Activated CD4-positive, alpha-beta T cell treated with anti-CD3 and anti-CD28 coated beads, Interleukin-2, amount 50 U/mL, for 16 hours (primary cell): ENCODE results near the gene HSBP1L1.

Experiments
- DNase-seq: peaks from one replicate; pipeline ENCODE4 v3.0.0-alpha.2; 2020

Gene HSBP1L1

DNA sequence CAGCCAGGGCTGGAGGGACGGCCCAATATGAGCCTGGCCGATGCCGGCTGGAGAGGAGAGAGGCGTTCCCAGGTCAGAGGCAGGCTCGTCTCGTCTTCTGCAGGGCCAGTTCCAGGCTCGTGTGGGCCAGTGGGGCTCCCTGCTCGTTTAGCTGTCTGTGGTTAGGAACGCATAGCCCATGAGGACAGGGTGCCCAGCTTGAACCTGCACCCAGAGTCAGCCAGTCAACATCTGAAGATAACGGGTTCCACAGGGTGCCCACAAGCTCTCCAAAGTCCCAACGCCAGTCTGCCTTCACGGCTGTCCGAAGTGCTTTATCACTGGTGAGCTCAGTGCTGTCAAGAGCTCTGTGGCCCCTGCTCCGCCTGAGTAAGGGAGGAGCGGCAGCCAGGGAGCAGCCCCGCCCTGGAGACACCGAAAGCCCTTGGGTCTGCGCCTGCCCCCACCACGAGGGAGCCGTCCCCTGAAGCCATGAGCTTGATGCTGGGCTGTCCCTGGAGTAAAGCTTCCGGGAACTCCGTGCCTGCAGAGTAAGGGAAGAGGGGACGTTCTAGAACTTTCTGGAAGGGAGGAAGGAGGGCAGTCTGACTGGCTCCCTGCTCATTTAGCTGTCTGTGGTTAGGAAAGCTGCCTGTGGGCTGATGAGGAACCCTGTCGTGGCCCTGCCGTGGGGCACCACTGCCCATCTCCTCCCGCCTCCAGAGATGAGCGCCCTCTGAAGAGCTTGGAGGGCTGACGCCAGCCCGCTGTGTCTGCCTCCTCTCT lies 2.7 kb upstream of the HSBP1L1 start:
- no peak for DNase-seq

DNA sequence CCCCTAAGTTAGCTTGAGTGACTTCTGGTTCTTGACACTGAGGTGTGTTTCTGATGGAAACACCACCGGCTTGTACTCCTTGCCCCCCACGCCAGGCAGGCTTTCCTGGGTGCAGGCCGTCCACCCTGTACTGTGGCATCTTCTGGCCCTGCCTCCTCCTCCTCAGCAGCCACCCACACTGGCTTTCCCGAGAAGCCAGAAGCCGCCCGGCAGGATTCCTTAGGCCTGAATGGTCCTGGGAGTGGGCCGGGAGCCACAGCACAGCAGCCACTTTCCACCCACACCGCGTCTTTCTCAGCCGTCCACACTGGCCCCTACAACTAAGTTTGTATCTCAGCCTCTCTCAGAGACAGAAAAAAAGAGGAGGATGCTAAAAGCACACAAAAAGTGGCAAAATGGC lies 2.1 kb upstream of the HSBP1L1 start:
- DNase-seq = no peak

DNA sequence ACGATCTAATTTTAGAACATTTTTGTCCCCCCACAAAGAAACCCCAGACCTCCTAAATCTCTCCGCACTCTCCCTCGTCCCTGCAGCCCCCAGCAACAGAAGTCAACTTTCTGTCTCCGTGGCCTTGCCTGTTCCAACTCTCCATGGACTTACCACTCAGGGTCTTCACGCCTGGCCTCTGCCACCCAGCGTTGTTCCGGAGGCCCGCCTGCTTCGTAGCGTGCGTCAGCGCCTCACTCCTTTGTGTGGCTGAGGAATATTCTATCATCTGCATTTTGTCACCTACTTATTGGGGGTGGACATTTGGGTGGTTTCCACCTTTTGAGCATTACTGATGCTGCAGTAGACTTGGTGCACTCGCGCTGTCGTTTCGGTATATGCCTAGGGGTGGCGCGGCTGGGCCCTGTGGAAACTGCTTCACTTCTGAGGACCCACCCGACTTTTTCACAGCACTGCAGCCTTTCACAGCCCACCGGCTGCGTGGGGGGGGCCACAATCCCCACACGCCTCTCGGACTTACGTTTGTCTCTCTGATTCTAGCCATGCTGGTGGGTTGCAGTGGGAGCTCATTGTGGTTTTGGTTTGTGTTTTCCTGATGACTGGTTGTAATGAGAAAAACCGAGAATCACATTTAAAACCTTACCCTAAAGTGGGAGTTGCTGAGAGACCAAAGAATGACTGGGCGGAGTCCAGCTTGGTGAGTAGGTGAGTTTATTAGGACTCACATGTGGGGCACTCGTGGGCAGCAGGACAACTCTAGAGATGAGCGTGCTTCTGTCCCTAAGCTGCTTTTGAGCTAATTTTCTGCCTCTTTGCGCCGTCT lies 1.4 kb upstream of the HSBP1L1 start:
- DNase-seq = peak; percentile 85

DNA sequence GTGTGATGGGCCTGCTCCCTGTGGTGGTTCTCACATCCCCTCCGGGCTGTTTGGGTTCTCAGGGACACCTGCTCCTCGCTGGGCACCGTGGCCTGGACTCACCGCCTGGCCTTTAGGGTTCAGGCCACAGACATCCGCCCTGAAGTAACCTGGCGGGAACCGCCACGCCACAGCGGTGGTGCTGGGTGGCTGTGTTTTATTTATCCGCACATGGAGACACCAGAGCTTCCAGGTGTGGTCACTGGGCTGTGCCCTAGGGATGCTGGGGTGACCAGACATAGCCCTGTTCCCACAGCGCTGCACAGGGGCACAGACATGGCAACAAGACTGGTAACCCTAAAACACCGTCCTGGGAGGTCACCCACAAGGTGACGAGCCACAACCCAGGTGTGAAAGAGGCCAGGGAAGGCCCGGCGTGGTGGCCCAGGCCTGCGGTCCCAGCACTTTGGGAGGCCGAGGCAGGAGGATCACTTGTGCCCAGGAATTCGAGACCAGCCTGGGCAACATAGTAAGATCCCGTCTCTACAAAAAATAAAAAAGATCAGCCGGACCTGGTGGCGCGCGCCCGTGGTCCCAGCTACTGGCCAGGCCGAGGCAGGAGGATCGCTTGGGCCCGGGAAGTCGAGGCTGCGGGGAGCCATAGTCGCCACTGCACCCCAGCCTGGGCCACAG lies 649 bp upstream of the HSBP1L1 start:
- no peak for DNase-seq

DNA sequence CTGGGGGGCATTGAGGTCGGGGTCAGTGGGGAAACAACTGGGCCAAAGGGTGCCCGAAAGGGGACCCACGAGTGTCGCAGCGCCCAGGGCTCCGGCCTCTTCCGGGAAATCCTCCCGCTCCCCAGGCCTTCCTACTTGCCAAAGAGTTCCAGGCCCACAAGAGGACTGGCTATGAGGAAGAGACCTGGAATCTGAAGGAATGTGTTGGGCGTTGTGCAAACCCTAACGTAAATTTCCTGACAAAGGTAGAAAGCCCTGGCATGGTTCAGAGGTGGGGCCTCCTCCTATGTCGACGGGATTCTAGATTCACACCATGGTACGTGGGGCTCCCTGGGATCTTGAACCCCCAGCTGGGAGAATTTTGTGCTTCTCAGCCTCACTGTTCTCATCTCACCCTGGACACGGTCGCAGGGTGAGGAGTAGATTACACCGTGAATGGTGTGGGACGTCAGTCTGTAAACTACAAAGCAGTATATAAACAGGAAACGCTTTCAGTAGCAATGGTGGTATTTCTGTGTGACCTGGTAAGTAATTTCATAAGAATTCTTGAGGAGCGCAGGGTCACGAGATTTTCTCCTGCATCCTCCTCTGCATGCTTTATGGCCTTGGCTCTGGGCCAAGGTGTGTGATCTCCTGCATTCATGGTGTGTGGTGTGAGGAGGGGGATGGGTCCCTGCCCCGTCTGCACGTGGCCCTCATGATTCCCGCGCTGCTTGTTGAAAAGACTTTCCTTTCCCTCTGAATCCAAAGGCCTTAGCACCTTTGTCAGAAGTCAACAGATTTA lies 868 bp downstream of the HSBP1L1 start:
- no peak for DNase-seq

DNA sequence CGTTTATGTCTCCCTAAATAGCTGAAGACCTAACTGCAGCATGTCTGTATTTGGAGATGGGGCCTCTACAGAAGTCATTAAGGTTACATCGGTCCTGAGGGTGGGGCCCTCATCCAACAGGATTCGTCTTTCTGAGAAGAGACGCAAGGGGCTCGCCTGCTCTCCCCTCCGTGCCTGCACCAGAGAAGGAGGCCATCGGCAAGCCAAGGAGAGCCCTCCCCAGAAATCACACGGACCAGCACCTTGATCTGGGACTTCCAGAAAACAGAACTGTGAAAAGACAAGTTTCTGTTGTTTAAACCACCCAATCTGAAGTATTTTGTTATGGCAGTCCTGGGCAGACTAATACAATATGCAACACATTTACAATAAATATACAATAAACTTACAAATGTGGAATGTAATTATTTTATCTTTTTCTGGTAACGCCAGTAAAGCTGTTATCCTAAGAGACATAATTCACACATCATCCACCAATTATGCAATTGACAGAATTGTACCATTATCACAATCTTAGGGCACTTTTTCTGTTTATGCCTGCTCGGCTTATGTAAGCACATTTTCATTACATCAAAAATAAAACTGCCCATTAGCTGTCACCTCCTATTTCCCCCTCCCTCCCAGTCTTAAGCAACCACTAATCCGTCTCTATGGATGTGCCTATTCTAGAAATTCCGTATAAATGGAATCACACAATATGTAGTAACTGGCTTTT lies 6.1 kb downstream of the HSBP1L1 start:
- DNase-seq = no peak

DNA sequence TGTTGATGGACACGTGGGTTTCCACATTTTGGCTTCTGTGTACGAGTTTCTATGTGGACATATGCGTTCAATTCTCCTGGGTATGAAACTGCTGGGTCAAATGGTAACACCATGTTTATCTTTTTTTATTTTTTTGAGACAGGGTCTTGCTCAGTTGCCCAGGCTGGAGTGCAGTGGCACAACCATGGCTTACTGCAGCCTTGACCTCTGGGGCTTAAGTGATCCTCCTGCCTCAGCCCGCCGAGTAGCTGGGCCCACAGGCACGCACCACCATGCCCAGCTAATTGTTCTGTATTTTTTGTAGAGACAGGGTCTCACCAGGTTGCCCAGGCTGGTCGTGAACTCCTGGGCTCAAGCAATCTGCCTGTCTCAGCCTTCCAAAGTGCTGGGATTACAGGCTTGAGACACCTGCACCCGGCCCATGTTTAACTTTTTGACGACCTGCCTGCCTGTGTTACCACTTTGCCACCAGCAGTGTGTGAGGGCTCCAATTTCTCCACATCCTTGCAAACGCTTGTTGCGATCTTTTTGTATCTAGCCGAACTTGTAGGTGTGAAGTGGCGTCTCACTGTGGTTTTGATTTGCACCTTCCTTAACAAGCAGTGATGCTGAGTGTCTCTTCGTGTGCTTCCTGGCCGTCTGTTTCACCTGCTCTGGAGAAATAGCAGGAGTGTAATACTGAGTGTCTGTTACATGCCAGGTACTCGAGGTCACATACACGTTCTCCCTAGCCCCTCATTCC lies 6.9 kb downstream of the HSBP1L1 start:
- DNase-seq = no peak

DNA sequence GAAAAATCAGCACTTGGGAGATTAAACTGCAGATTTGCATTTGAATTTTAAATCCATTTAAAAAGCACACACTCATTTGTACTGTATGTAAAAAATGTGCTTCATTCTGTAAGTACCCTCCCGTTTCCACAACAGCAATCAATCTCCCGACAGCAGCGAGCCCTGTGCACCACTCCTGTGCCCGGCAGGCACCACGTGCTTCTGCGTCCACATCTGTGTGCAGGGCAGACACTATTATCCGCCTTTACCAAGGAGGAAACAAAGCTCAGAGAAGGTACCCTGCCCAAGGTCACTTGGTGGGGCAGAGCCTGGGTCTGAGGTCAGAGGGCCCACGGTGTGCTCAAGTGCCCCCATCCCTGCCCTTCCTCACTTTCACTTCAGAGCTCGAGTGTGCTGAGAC lies 7.5 kb downstream of the HSBP1L1 start:
- DNase-seq = no peak

DNA sequence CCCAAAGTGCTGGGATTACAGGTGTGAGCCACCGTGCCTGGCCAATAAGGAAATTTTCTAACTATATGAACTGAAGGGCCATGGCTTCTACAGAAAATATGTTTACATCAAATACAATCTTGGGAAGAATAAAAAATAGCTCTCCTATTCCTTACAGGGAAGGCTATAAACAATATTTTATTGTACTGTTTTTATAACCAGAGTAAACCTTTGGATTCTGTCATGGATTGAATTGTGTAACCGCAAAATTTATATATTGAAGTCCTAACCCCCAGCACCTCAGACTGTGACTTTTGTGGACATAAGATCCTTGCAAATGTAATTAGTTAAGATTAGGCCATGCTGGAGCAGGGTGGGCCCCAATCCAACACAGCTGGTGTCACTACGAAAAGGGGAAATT lies 8.3 kb downstream of the HSBP1L1 start:
- DNase-seq = no peak

DNA sequence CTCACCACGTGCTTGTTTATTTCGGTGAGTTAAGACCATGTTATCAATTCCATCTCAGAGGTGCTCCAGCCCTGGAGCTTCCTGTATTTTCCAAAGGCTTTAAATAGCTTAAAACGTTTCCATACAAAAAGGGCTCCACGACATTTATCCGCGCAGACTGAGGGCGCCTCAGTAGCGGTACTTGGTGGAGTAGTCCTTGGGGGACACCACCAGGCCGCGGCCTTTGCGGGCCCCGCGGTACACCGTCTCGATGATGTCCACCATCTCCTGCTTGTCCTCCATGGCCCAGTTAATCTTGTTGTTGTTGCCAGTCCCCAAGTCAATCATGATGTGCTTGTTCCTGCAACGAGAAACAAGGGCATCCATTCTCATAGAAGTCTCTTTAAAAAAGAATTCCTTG lies 9.1 kb downstream of the HSBP1L1 start:
- DNase-seq = no peak

DNA sequence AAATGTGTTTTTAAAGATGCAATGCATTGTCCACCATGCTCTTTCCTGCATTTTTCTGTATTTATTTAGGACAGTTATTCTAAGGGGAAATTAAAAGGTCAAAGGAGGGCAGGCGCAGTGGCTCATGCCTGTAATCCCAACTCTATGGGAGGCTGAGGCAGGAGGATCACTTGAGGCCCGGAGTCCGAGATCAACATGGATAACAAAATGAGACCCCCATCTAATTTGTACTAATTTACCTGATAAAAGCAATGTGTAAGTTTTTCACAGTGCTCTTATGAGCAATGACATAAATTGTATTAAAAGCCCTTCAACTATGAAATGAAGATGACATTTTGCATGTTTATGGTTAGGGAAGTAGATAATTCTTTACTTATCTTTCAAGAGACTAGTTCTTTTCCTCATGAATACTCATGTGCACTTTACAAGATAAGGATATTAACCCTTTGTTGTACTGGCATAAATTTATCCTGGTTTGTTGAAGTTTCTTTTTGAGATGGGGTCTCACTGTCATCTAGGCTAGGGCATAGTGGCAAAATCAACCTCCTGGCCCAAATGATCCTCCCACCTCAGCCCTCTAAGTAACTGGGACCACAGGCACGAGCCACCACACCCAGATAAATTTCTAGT lies 9.7 kb downstream of the HSBP1L1 start:
- no peak for DNase-seq

DNA sequence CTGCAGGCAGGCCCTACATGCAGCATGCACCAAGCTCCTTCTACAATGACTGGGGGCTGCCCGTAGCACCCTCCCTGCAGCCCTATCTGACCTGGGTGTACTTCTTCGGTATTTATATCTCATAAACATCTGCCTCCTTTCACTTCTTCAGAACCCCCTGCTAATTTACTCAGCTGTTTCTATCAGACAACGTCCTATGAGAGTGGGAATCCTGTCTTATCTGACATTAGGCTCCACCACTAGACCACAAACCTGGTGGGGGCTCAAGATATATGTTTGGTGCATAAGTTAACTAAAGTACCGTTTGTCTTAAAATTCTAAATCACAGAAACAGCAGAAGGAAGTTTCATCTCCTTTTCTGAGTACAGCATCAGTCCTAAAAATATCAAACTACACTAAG lies 10.6 kb downstream of the HSBP1L1 start:
- no peak for DNase-seq

DNA sequence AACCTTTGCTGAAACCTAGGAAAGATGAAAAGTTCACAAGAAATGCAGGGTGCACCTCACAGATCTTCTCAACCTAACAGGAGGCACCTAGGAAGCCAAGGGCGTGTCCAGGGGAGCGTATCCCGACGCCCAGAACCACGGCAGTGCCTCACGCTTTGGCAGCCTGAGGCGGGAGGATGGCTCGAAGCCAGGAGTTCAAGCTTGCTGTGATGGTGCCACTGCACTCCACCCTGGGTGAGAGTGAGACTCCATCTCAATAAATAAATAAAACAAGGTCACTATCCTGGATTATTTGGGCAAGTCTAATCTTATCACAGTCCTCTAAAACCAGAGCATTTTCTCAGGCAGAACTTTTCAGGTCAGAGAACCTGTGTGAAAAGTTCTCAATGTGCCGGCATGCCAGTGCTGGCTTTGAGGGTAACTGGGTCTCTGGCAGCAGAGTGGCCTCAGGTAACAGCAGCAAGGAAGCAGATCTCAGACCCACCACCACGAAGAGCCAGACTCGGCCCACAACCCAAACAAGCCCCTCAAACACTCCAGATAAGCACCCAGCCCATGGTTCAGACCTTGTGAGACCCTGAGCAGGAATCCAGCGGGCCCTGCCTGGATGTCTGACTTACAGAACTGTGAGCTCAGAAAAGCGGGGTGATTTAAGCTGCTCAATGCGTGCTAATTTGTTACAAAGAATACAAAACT lies 11.7 kb downstream of the HSBP1L1 start:
- no peak for DNase-seq

DNA sequence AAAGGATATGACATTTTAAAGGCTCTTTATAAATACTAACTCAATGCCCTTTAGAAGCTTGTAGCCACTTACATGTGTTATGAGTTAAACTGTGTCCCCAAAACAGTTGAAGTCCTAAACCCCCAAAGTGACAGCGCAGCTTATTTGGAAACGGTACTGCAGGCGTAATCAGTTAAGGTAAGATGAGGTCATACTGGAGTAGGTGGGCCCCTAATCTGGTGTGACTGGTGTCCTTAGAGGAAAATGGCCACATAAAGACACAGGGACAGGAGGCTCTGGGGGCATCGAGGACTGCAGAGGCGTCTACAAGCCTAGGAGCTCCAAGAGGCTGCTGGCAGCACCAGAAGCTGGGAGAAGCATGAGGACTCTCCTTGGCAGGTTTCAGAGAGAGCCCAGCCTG lies 15.4 kb downstream of the HSBP1L1 start:
- DNase-seq = no peak

DNA sequence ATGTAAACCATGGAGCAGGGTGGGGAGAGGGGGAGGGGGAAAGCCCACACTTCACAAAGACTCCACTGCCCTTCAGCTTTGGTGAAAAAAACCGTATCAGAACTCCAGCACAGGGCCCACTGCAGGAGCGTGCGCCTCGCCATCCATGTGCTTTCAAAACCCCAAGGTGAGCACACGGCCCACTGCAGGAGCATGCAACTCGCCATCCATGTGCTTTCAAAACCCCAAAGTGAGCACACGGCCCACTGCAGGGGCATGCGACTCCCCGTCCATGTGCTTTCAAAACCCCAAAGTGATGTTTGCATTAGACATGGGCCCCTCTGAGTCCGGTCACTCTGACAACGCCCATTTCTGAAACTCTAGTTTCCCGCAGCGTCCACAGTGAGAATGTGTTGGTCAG lies 16.1 kb downstream of the HSBP1L1 start:
- DNase-seq = no peak

DNA sequence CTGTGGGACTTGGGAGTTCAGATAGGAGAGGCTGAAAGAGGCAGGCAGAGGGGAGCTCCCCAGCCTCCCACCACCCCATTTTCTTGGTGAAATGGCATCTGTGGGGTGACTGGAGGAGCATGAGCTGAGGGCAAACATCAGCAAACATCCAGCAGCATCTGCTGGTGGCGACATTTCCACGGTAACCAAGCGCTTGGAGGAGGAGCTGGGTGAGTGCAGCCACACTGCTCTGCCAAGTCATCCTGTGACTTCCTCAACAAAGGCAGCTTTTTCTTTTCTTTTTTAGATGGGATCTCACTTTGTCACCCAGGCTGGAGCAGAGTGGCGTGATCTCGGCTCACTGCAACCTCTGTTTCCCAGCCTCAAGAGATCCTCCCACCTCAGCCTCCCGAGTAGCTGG lies 18.3 kb downstream of the HSBP1L1 start:
- DNase-seq = peak; percentile 66

DNA sequence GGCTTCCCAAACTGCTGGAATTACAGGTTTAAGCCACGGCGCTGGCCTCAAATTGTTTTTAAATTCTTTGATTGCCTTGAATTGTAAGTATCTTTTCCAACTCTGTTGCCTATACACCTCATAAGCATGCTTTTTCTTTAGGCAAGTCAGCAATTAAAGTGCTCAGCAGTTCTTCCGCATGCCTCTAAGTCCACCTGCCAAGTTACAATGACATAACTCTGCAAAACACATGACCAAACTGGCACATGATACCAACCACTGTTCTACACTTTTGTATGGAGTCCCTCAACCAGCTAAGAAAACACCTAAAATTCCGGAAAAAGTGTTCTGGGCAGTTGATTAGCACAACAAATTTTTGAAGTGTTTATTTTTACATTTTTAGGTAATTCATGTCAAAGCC lies 18.8 kb downstream of the HSBP1L1 start:
- DNase-seq = no peak

DNA sequence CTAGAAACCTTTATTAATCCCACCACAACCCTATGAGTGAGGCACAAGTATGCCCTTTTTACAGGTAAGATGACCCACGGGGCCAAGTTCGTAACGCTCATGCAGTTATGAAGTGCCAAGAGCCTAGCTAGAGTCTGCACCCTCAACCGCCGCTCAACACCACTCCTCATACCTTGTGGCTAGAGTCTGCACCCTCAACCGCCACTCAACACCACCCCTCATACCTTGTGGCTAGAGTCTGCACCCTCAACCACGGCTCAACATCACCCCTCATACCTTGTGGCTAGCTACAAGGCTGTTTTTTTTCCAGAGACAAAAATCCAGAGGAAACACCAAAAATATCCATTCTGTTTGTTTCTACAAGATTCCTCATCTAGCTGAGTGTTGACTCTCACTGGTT lies 19.4 kb downstream of the HSBP1L1 start:
- no peak for DNase-seq

DNA sequence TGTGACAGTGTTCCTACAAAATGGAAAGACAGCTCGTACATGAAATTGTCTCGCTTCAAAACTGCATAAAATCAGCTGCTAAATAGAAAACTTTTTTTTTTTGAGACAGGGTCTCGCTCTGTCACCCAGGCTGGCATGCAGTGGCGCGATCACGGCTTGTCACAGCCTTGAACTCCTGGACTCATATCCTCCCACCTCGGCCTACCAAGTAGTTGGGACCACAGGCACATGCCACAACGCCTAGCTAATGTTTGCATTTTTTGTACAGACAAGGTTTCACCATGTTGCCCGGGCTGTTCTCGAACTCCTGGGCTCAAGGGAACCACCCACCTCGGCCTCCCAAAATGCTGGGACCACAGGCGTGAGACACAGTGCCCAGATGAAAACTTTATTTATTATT lies 20.7 kb downstream of the HSBP1L1 start:
- no peak for DNase-seq

DNA sequence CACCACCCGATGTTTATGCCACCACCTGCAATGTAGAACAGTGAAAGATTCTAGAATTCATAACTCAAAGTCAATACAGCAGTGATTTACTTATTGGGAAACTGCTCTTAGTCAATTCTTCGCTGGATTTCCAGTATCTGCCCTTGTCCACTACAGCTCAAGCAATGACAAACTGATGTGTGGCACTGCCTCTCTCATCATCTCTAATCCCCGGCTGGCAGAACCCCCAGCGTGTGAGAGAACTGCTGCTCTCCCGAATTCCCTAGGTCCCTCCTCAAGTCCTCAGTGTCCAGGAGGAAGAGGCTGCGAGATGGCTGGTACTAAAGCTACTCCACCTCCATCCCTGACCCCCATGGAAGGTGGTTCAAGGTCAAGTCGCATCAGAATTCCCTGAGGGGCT lies 22.3 kb downstream of the HSBP1L1 start:
- no peak for DNase-seq

DNA sequence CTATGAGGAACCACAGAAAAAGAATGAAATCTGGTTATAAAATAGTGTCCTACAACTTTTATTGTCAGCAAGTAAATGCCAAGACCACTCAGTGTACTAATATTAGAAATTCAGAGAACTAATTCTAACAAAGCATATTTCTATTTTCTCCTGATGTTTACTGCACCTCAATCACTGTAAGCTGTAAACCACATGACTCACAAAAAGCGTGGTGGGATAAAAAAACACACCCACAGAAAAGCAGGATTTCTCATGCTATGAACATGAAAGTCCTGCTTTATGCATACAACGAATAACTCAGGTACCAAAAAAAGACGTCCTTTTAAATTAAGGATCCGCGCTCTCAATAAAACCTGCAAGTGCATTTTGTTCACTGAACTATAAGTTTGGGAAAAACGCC lies 23.1 kb downstream of the HSBP1L1 start:
- DNase-seq = no peak
